IMR-90 (cell line): ENCODE results near the gene TBC1D22B. TPM values are rescaled to one million over a fixed set of nuclear protein-coding genes. Genes with fewer than 3 reads are reported as not detected.

Experiments used
- ATAC-seq: fragments of 200-7000 bp; cut with Tn5 transposase; 2 replicates; pipeline ENCODE4 v1.9.1; 2020; ENCODE audit warnings: low read depth, mild to moderate bottlenecking, moderate library complexity
- BruUV-seq: library from RNA; stranded (reverse); fragments of 400-500 nt; replicated peaks from 2 replicates; lab custom pipeline; 2021; lab: Mats Ljungman, UMichigan
- CTCF ChIA-PET: fragments of 300-600 bp; formaldehyde crosslinking; extraction: SDS; loops from one replicate; lab custom pipeline; 2021; ENCODE audit warnings: antibody characterized with exemption; lab: Yijun Ruan, JAX
- POLR2A ChIA-PET: fragments of 300-600 bp; sonication (Branson Sonifier 250); formaldehyde crosslinking; loops from one replicate; lab custom pipeline; 2022; ENCODE audit warnings: antibody characterized with exemption; ENCODE audit not compliant: unreplicated experiment; lab: Charles Lee
- DNase-seq: peaks from one replicate; pipeline ENCODE4 v3.0.0; 2013
- H2AFZ ChIP-seq: replicated peaks from 2 replicates; pipeline ENCODE3; 2013; ENCODE audit warnings: low read length, mild to moderate bottlenecking; ENCODE audit not compliant: poor library complexity
- H2AK5ac ChIP-seq: 2 replicates; pipeline ENCODE4 v1.6.1; 2013; ENCODE audit warnings: low read depth, low read length, inconsistent platforms
- H2AK9ac ChIP-seq: replicated peaks from 2 replicates; pipeline ENCODE3; 2013; ENCODE audit warnings: mild to moderate bottlenecking, low read depth, low read length, moderate library complexity; ENCODE audit not compliant: poor library complexity
- H2BK120ac ChIP-seq: 2 replicates; pipeline ENCODE4 v1.6.1; 2013; ENCODE audit warnings: low read depth, low read length, inconsistent platforms
- H2BK15ac ChIP-seq: 3 replicates; pipeline ENCODE4 v1.6.1; 2013; ENCODE audit warnings: low read depth, low read length, inconsistent platforms
- H2BK20ac ChIP-seq: 2 replicates; pipeline ENCODE4 v1.6.1; 2013; ENCODE audit warnings: low read depth, mild to moderate bottlenecking, inconsistent platforms, low read length, moderate library complexity
- H2BK5ac ChIP-seq: 2 replicates; pipeline ENCODE4 v1.6.1; 2013; ENCODE audit warnings: mild to moderate bottlenecking, low read depth, low read length, inconsistent platforms; ENCODE audit not compliant: poor library complexity, severe bottlenecking
- H3K14ac ChIP-seq: replicated peaks from 2 replicates; pipeline ENCODE4 v1.6.1; 2013; ENCODE audit warnings: low read depth, low read length, inconsistent platforms
- H3K18ac ChIP-seq: 2 replicates; pipeline ENCODE4 v1.6.1; 2013; ENCODE audit warnings: low read depth, low read length, control low read depth
- H3K23ac ChIP-seq: 2 replicates; pipeline ENCODE4 v1.6.1; 2013; ENCODE audit warnings: low read depth, low read length, inconsistent platforms
- H3K27ac ChIP-seq: 2 replicates; pipeline ENCODE4 v1.5.1; 2013; ENCODE audit warnings: mild to moderate bottlenecking, control low read depth, low read length; ENCODE audit not compliant: insufficient read depth
- H3K27me3 ChIP-seq: 2 replicates; pipeline ENCODE4 v1.6.1; 2013; ENCODE audit warnings: low read length; ENCODE audit not compliant: control insufficient read depth, insufficient read depth
- H3K36me3 ChIP-seq: 2 replicates; pipeline ENCODE4 v1.6.1; 2013; ENCODE audit warnings: low read length, mixed read lengths; ENCODE audit not compliant: control insufficient read depth, insufficient read depth
- H3K4ac ChIP-seq: 2 replicates; pipeline ENCODE4 v1.6.1; 2013; ENCODE audit warnings: low read depth, low read length, inconsistent platforms
- H3K4me1 ChIP-seq: 2 replicates; pipeline ENCODE4 v1.6.1; 2013; ENCODE audit warnings: low read length, mixed read lengths; ENCODE audit not compliant: control insufficient read depth, insufficient read depth
- H3K4me2 ChIP-seq: 2 replicates; pipeline ENCODE4 v1.6.1; 2013; ENCODE audit warnings: low read depth, mild to moderate bottlenecking, control low read depth, low read length, moderate library complexity
- H3K4me3 ChIP-seq: 2 replicates; pipeline ENCODE4 v1.5.1; 2013; ENCODE audit warnings: low read depth, mild to moderate bottlenecking, control low read depth, low read length, moderate library complexity; ENCODE audit not compliant: insufficient read depth
- H3K56ac ChIP-seq: 2 replicates; pipeline ENCODE4 v1.6.1; 2013; ENCODE audit warnings: low read length, inconsistent platforms; ENCODE audit not compliant: insufficient read depth; ENCODE audit errors: extremely low read depth
- H3K79me1 ChIP-seq, 2 experiments: 2 replicates each; pipeline ENCODE4 v1.6.1; 2013; ENCODE audit warnings: low read length in 2 of 2, inconsistent platforms in 1 of 2, low read depth in 1 of 2
- H3K9ac ChIP-seq: 2 replicates; pipeline ENCODE4 v1.6.1; 2013; ENCODE audit warnings: low read depth, low read length, control low read depth
- H3K9me1 ChIP-seq: 2 replicates; pipeline ENCODE4 v1.6.1; 2013; ENCODE audit warnings: low read length, inconsistent platforms; ENCODE audit not compliant: insufficient read depth
- H3K9me3 ChIP-seq: 2 replicates; pipeline ENCODE4 v1.6.1; 2013; ENCODE audit warnings: low read length; ENCODE audit not compliant: control insufficient read depth, insufficient read depth
- H4K20me1 ChIP-seq: 2 replicates; pipeline ENCODE4 v1.6.1; 2013; ENCODE audit warnings: low read length, inconsistent platforms; ENCODE audit not compliant: insufficient read depth
- H4K5ac ChIP-seq: 2 replicates; pipeline ENCODE4 v1.6.1; 2013; ENCODE audit warnings: mild to moderate bottlenecking, low read depth, low read length, control low read depth
- H4K8ac ChIP-seq, 2 experiments: 2 replicates each; pipeline ENCODE4 v1.6.1; 2013; ENCODE audit warnings: low read depth in 2 of 2, low read length in 2 of 2, control low read depth in 1 of 2, inconsistent platforms in 1 of 2
- H4K91ac ChIP-seq: 2 replicates; pipeline ENCODE4 v1.6.1; 2013; ENCODE audit warnings: low read depth, low read length, inconsistent platforms; ENCODE audit not compliant: insufficient read depth
- MXI1 ChIP-seq: IDR thresholded peaks from 2 replicates; pipeline ENCODE4 v1.6.1; 2012; ENCODE audit warnings: low read depth, mild to moderate bottlenecking, low read length, moderate library complexity, borderline replicate concordance
- NFE2L2 ChIP-seq: fragments of 150-350 bp; IDR thresholded peaks from 2 replicates; pipeline ENCODE4 v1.6.1; 2016; ENCODE audit warnings: low read depth, mild to moderate bottlenecking, low read length
- USF2 ChIP-seq: fragments of 150-350 bp; IDR thresholded peaks from 2 replicates; pipeline ENCODE4 v1.6.1; 2017; ENCODE audit warnings: mild to moderate bottlenecking, antibody characterized with exemption, low read length, low read depth
- WGBS, 2 experiments: methylation state at CpG; one replicate each; pipeline versions ENCODE4 v1.1.5 to v1.1.7; 2013; ENCODE audit warnings: missing lambda C conversion rate in 2 of 2; ENCODE audit not compliant: insufficient read length in 1 of 2; ENCODE audit errors: extremely low coverage in 2 of 2; 5-methylcytosine and 5-hydroxymethylcytosine counted together
- dilution Hi-C: fragments of 300-500 bp; cut with HindIII; formaldehyde crosslinking; loops from one replicate; pipeline ENCODE4 v1.14.3; 2018; ENCODE audit warnings: low sequenced_read_pairs; ENCODE audit not compliant: unreplicated experiment
- in situ Hi-C: fragments of 300-500 bp; cut with MboI; formaldehyde crosslinking; loops from 3 replicates; pipeline ENCODE4 v1.14.3; 2019; ENCODE audit warnings: low sequenced_read_pairs, inconsistent platforms, mixed read lengths
- intact Hi-C: fragments of 100-400 bp; cut with micrococcal nuclease; formaldehyde crosslinking; loops from 2 replicates; pipeline ENCODE4 v1.10.0; 2022
- polyA plus RNA-seq, 3 experiments: library from polyadenylated mRNA; depleted of rRNA; stranded (reverse); fragments of >200 nt; gene quantifications; 2 replicates each; pipeline ENCODE4 v1.2.3, GENCODE V29; 2012; ENCODE audit warnings: low replicate concordance in 1 of 3
- total RNA-seq: library from RNA; depleted of rRNA; stranded (reverse); fragments of >200 nt; gene quantifications from 2 replicates; pipeline ENCODE4 v1.2.3, GENCODE V29; 2012

The TBC1D22B gene
- total and polyA plus RNA-seq, 2 of the 4 experiments (the other 2 are of a cell fraction) = 6.6 to 7.5 TPM

- Histone ChIP-seq H3K9me3 (no peaks in the 10 kb centered on the region), H2BK15ac (no peak overlapping the region), H3K79me1 (peaks cover 26 to 76% of the 10 kb centered on the region in 2 experiments), H2AK5ac (no peak overlapping the region), H3K23ac (no peak overlapping the region), H3K4me1 (peaks cover 25% of the 10 kb centered on the region), H4K91ac (no peak overlapping the region), H4K5ac (no peak overlapping the region), H4K20me1 (peaks cover 33% of the 10 kb centered on the region), H3K36me3 (peaks cover 39% of the 10 kb centered on the region), H3K9ac (no peak overlapping the region), H4K8ac (no peak overlapping the region), H2AK9ac (no peak overlapping the region), H3K27ac (no peak overlapping the region), H3K9me1 (peaks cover 18% of the 10 kb centered on the region; the same call in 1 of the 2 replicates), H3K56ac (no peak overlapping the region), H3K27me3 (no peaks in the 10 kb centered on the region), H2AFZ (no peak overlapping the region), H2BK120ac (no peak overlapping the region), H3K4me3 (no peak overlapping the region), H2BK20ac (no peak overlapping the region), H3K14ac (no peak overlapping the region), H3K4me2 (no peak overlapping the region), H3K18ac (no peak overlapping the region), H3K4ac (no peak overlapping the region), H2BK5ac (no peak overlapping the region)
- no peak for TF ChIP-seq USF2
- TF ChIP-seq NFE2L2 = no peak
- TF ChIP-seq MXI1 = no peak
- ChIA-PET CTCF (interaction anchor here (0.8 to 1.4 kb wide), 2 partner anchors 13 to 15 kb away, joined by 3 to 4 read pairs; no protein-coding TSS in a partner anchor), POLR2A (no interaction called here)
- DNase-seq (no peak), ATAC-seq (no peak)
- intact Hi-C loops (no loop called here), dilution Hi-C loops (no loop called here), in situ Hi-C loops (no loop called here)
- 88% methylated on average over 1 of the region's 8 CpGs; no CpG with 5 or more reads in 1 of the 2 experiments for WGBS, 2 experiments
- BruUV-seq = no TSS peak
These were observed 22.8 kb downstream of the TBC1D22B start for GRCh38 chr6:37280162-37280887.
